HCT116 (cell line): ENCODE data around the gene ATP6V1B1. TPM values are rescaled to one million over a fixed set of nuclear protein-coding genes. Genes with fewer than 3 reads are reported as not detected.

Experiments used
- ATAC-seq: fragments of 200-7000 bp; cut with Tn5 transposase; 2 replicates; pipeline ENCODE4 v1.9.1; 2020; ENCODE audit warnings: mild to moderate bottlenecking, moderate library complexity
- BruUV-seq: library from RNA; stranded (reverse); fragments of 400-500 nt; replicated peaks from 2 replicates; lab custom pipeline; 2021; lab: Mats Ljungman, UMichigan
- CTCF ChIA-PET: fragments of 300-600 bp; sonication (Branson Sonifier 250); formaldehyde crosslinking; loops from one replicate; lab custom pipeline; 2021; ENCODE audit warnings: antibody characterized with exemption; lab: Charles Lee
- POLR2A ChIA-PET: fragments of 300-600, 350-600 bp; sonication (Branson Sonifier 250); formaldehyde crosslinking; loops from one replicate; lab custom pipeline; 2021; ENCODE audit warnings: antibody characterized with exemption; lab: Charles Lee
- RAD21 ChIA-PET, 2 experiments: fragments of 300-600 bp; sonication (Branson Sonifier 250); formaldehyde crosslinking; loops; one replicate each; lab custom pipeline; 2023; ENCODE audit warnings: low total read pairs in 2 of 2; ENCODE audit not compliant: uncharacterized antibody in 2 of 2, unreplicated experiment in 2 of 2, low non-redundant PET in 1 of 2; lab: Charles Lee
- DNase-seq: peaks from one replicate; pipeline ENCODE4 v3.0.0-alpha.2; 2010; ENCODE audit warnings: low read depth, low spot score
- H2AFZ ChIP-seq: fragments of 200-600 bp; shearing (Covaris generic), sonication (generic); 2 replicates; pipeline ENCODE4 v1.6.1; 2017; ENCODE audit warnings: low read depth, mixed run types, mixed read lengths, antibody characterized with exemption, low read length; ENCODE audit not compliant: poor library complexity, severe bottlenecking
- H3K27ac ChIP-seq: 2 replicates; pipeline ENCODE4 v1.5.1; 2012; ENCODE audit warnings: low read depth, low read length
- H3K27me3 ChIP-seq: fragments of 200-600 bp; sonication (generic); 2 replicates; pipeline ENCODE4 v1.6.1; 2016; ENCODE audit warnings: mixed run types, low read length, mixed read lengths; ENCODE audit not compliant: insufficient read depth
- H3K36me3 ChIP-seq, 2 experiments: fragments of 200-500 bp in 1 of 2; fragments of 200-600 bp in 1 of 2; sonication (Bioruptor generic) in 1 of 2; sonication (generic) in 1 of 2; 2 replicates each; pipeline versions ENCODE4 v1.5.1 to v1.6.1; 2014 to 2016; ENCODE audit warnings: low read length in 2 of 2, inconsistent platforms in 1 of 2, mixed read lengths in 1 of 2, mixed run types in 1 of 2; ENCODE audit not compliant: insufficient read depth in 2 of 2, control insufficient read depth in 1 of 2
- H3K4me1 ChIP-seq, 2 experiments: fragments of 200-600 bp in 1 of 2; sonication (generic) in 1 of 2; 2 replicates each; pipeline versions ENCODE4 v1.5.1 to v1.6.1; 2012 to 2017; ENCODE audit warnings: low read length in 2 of 2, inconsistent platforms in 1 of 2, mild to moderate bottlenecking in 1 of 2, mixed read lengths in 1 of 2, mixed run types in 1 of 2, moderate library complexity in 1 of 2; ENCODE audit not compliant: insufficient read depth in 2 of 2, control insufficient read depth in 1 of 2
- H3K4me2 ChIP-seq: fragments of 200-600 bp; sonication (generic); 2 replicates; pipeline ENCODE4 v1.6.1; 2017; ENCODE audit warnings: mixed run types, low read length, mixed read lengths
- H3K4me3 ChIP-seq, 2 experiments: fragments of 200-600 bp in 1 of 2; sonication (generic) in 1 of 2; replicated peaks in 1 of 2; 2 replicates each; pipeline ENCODE4 v1.5.1; 2011 to 2016; ENCODE audit warnings: low read length in 2 of 2, control low read depth in 1 of 2, low read depth in 1 of 2, mild to moderate bottlenecking in 1 of 2, mixed read lengths in 1 of 2, mixed run types in 1 of 2
- H3K79me2 ChIP-seq: fragments of 200-600 bp; sonication (generic); 2 replicates; pipeline ENCODE4 v1.6.1; 2017; ENCODE audit warnings: mild to moderate bottlenecking, mixed run types, low read length, moderate library complexity, mixed read lengths; ENCODE audit not compliant: insufficient read depth
- H3K9ac ChIP-seq: fragments of 200-600 bp; sonication (generic); 2 replicates; pipeline ENCODE4 v1.6.1; 2016; ENCODE audit warnings: low read length, mixed read lengths
- H3K9me2 ChIP-seq: fragments of 200-600 bp; sonication (generic), shearing (Covaris generic); 2 replicates; pipeline ENCODE4 v1.6.1; 2017; ENCODE audit warnings: mixed run types, mild to moderate bottlenecking, moderate library complexity; ENCODE audit not compliant: insufficient read depth
- H3K9me3 ChIP-seq, 2 experiments: fragments of 200-500 bp in 1 of 2; fragments of 200-600 bp in 1 of 2; sonication (Bioruptor generic) in 1 of 2; sonication (generic) in 1 of 2; 2 replicates each; pipeline ENCODE4 v1.6.1; 2014 to 2017; ENCODE audit warnings: low read length in 2 of 2, mixed read lengths in 2 of 2, inconsistent platforms in 1 of 2, low read depth in 1 of 2, mild to moderate bottlenecking in 1 of 2, mixed run types in 1 of 2, moderate library complexity in 1 of 2; ENCODE audit not compliant: control insufficient read depth in 1 of 2, insufficient read depth in 1 of 2
- H4K20me1 ChIP-seq: fragments of 200-600 bp; sonication (generic), shearing (Covaris generic); 2 replicates; pipeline ENCODE4 v1.6.1; 2017; ENCODE audit warnings: mixed run types, mild to moderate bottlenecking, moderate library complexity; ENCODE audit not compliant: insufficient read depth
- CBX3 ChIP-seq: IDR thresholded peaks from 2 replicates; pipeline ENCODE4 v1.6.1; 2012; ENCODE audit warnings: low read depth
- CEBPB ChIP-seq: IDR thresholded peaks from 2 replicates; pipeline ENCODE4 v1.6.1; 2012; ENCODE audit warnings: low read depth
- CTCF ChIP-seq, 3 experiments: fragments of 200-600 bp in 1 of 3; sonication (generic) in 1 of 3; IDR thresholded peaks in 2 of 3; conservative IDR thresholded peaks in 1 of 3; 2 replicates each; pipeline ENCODE4 v1.5.1; 2012 to 2017; ENCODE audit warnings: low read depth in 2 of 3, low read length in 2 of 3, antibody characterized with exemption in 1 of 3, borderline replicate concordance in 1 of 3, control low read depth in 1 of 3, mild to moderate bottlenecking in 1 of 3, mixed read lengths in 1 of 3, mixed run types in 1 of 3, moderate library complexity in 1 of 3; ENCODE audit not compliant: insufficient read depth in 1 of 3
- EGR1 ChIP-seq: IDR thresholded peaks from 2 replicates; pipeline ENCODE4 v1.6.1; 2012; ENCODE audit warnings: low read depth
- ELF1 ChIP-seq: IDR thresholded peaks from 2 replicates; pipeline ENCODE4 v1.6.1; 2012; ENCODE audit warnings: low read depth, borderline replicate concordance
- EZH2 ChIP-seq: fragments of 200-600 bp; sonication (generic); IDR thresholded peaks from 2 replicates; pipeline ENCODE4 v1.6.1; 2017; ENCODE audit warnings: antibody characterized with exemption, mixed run types
- EZH2phosphoT487 ChIP-seq: fragments of 200-600 bp; IDR thresholded peaks from 2 replicates; pipeline ENCODE4 v1.6.1; 2018; ENCODE audit warnings: antibody characterized with exemption, borderline replicate concordance
- FOSL1 ChIP-seq: IDR thresholded peaks from 2 replicates; pipeline ENCODE4 v1.6.1; 2012; ENCODE audit warnings: low read depth
- POLR2AphosphoS5 ChIP-seq: IDR thresholded peaks from 2 replicates; pipeline ENCODE4 v1.6.1; 2011; ENCODE audit warnings: mild to moderate bottlenecking, low read depth, low read length, moderate library complexity
- SIN3A ChIP-seq: IDR thresholded peaks from 2 replicates; pipeline ENCODE4 v1.6.1; 2012; ENCODE audit warnings: low read depth
- YY1 ChIP-seq: IDR thresholded peaks from 2 replicates; pipeline ENCODE4 v1.6.1; 2011; ENCODE audit warnings: low read length, low read depth, moderate library complexity, mild to moderate bottlenecking; ENCODE audit not compliant: insufficient replicate concordance; ENCODE audit errors: extremely low read depth
- ZFX ChIP-seq: fragments of 450-650 bp; IDR thresholded peaks from 2 replicates; pipeline ENCODE4 v1.6.1; 2017
- ZNF274 ChIP-seq: fragments of 200-500 bp; sonication (Bioruptor generic); IDR thresholded peaks from 2 replicates; pipeline ENCODE4 v1.6.1; 2014; ENCODE audit warnings: mild to moderate bottlenecking, low read depth, low read length, inconsistent platforms
- intact Hi-C: fragments of 100-400 bp; cut with micrococcal nuclease; formaldehyde crosslinking; loops from 2 replicates; pipeline ENCODE4 v1.10.0; 2022
- total RNA-seq: library from RNA; stranded (reverse); gene quantifications from one replicate; pipeline ENCODE4 v1.2.1, GENCODE V29; 2021; ENCODE audit not compliant: unreplicated experiment
- TF ChIP-seq, protein P1 (sequence below): IDR thresholded peaks from 2 replicates; pipeline ENCODE4 v1.6.1; 2012
- TF ChIP-seq, protein P2 (sequence below): IDR thresholded peaks from 2 replicates; pipeline ENCODE4 v1.6.1; 2011; ENCODE audit warnings: mild to moderate bottlenecking, low read length, moderate library complexity; ENCODE audit not compliant: insufficient replicate concordance; ENCODE audit errors: extremely low read depth

Gene ATP6V1B1
- total RNA-seq, 1 experiment from 2014 or later = 0.74 TPM

- Histone ChIP-seq H3K4me3 (no peak overlapping the region), H3K4me1 (no peaks in the 10 kb centered on the region; a peak in 1 of 4 replicates), H4K20me1 (no peaks in the 10 kb centered on the region), H3K36me3 (no peaks in the 10 kb centered on the region), H3K9ac (no peak overlapping the region), H3K9me2 (no peaks in the 10 kb centered on the region), H3K9me3 (no peaks in the 10 kb centered on the region), H3K27me3 (no peaks in the 10 kb centered on the region), H2AFZ (no peak overlapping the region), H3K4me2 (no peak overlapping the region), H3K79me2 (no peaks in the 10 kb centered on the region), H3K27ac (no peak overlapping the region)
- intact Hi-C loops = no loop called here
- CTCF ChIA-PET = no interaction called here
- RAD21 ChIA-PET = no interaction called here
- no TSS peak for BruUV-seq
- DNase-seq (no peak), ATAC-seq (no peak)
- no peak for TF ChIP-seq SIN3A
- TF ChIP-seq CBX3 = no peak
- no peak for TF ChIP-seq ZFX
- no peak for TF ChIP-seq ZNF274
- no peak for TF ChIP-seq YY1
- TF ChIP-seq POLR2AphosphoS5 = no peak
- no peak for TF ChIP-seq CEBPB
- TF ChIP-seq, protein P1, sequence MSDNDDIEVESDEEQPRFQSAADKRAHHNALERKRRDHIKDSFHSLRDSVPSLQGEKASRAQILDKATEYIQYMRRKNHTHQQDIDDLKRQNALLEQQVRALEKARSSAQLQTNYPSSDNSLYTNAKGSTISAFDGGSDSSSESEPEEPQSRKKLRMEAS = no peak
- POLR2A ChIA-PET = no interaction called here
Measured at GRCh38 chr2:70903171-70903570, 32.5 kb upstream of the ATP6V1B1 start.

- Histone ChIP-seq H2AFZ (no peak overlapping the region), H3K9ac (no peak overlapping the region), H3K27me3 (no peaks in the 10 kb centered on the region), H3K4me1 (no peaks in the 10 kb centered on the region; a peak in 1 of 4 replicates), H3K9me3 (no peaks in the 10 kb centered on the region), H4K20me1 (no peaks in the 10 kb centered on the region), H3K27ac (no peak overlapping the region), H3K9me2 (no peaks in the 10 kb centered on the region), H3K4me2 (no peak overlapping the region), H3K36me3 (no peaks in the 10 kb centered on the region), H3K4me3 (no peak overlapping the region), H3K79me2 (no peaks in the 10 kb centered on the region)
- ChIA-PET CTCF (no interaction called here), POLR2A (no interaction called here), RAD21 (no interaction called here)
- intact Hi-C loops = no loop called here
- no peak for DNase-seq
- no peak for ATAC-seq
- BruUV-seq = no TSS peak
- no peak for TF ChIP-seq EZH2
- no peak for TF ChIP-seq EGR1
- no peak for TF ChIP-seq CBX3
- TF ChIP-seq SIN3A = no peak
- TF ChIP-seq, protein P2, sequence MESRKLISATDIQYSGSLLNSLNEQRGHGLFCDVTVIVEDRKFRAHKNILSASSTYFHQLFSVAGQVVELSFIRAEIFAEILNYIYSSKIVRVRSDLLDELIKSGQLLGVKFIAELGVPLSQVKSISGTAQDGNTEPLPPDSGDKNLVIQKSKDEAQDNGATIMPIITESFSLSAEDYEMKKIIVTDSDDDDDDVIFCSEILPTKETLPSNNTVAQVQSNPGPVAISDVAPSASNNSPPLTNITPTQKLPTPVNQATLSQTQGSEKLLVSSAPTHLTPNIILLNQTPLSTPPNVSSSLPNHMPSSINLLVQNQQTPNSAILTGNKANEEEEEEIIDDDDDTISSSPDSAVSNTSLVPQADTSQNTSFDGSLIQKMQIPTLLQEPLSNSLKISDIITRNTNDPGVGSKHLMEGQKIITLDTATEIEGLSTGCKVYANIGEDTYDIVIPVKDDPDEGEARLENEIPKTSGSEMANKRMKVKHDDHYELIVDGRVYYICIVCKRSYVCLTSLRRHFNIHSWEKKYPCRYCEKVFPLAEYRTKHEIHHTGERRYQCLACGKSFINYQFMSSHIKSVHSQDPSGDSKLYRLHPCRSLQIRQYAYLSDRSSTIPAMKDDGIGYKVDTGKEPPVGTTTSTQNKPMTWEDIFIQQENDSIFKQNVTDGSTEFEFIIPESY = no peak
- no peak for TF ChIP-seq CTCF (IDR thresholded peaks at IDR 0.05 in 2 of 3, conservative IDR thresholded peaks at IDR 0.05 in 1 of 3; ENCODE audit: borderline replicate concordance in 1 of 3, insufficient read depth in 1 of 3, low read depth in 2 of 3, low read length in 2 of 3)
- no peak for TF ChIP-seq EZH2phosphoT487
- TF ChIP-seq YY1 = no peak
- TF ChIP-seq, protein P1 = no peak
- TF ChIP-seq ELF1 = no peak
- TF ChIP-seq FOSL1 = no peak
Measured at GRCh38 chr2:70903641-70904340, 31.9 kb upstream of the ATP6V1B1 start.
